GM23338 (cell line): ENCODE measurements around the gene GNG12. TPM values are rescaled to one million over a fixed set of nuclear protein-coding genes. Genes with fewer than 3 reads are reported as not detected.

ENCODE experiments used
- ATAC-seq: fragments of 200-7000 bp; cut with Tn5 transposase; 3 replicates; pipeline ENCODE4 v1.9.1; 2020
- DNase-seq: peaks from one replicate; pipeline ENCODE4 v3.0.0-alpha.2; 2015; ENCODE audit warnings: low spot score
- H2AFZ ChIP-seq: fragments of 200-600 bp; sonication (generic); 2 replicates; pipeline ENCODE4 v1.8.0; 2016; ENCODE audit warnings: antibody characterized with exemption, mild to moderate bottlenecking, moderate library complexity
- H3F3A ChIP-seq: fragments of 200-600 bp; sonication (generic); replicated peaks from 2 replicates; pipeline ENCODE4 v1.8.0; 2017; ENCODE audit warnings: antibody characterized with exemption, mixed run types, low read depth
- H3K27ac ChIP-seq: fragments of 200-600 bp; sonication (generic); 2 replicates; pipeline ENCODE4 v1.6.1; 2016; ENCODE audit warnings: low read depth
- H3K27me3 ChIP-seq: fragments of 200-600 bp; sonication (generic); 2 replicates; pipeline ENCODE4 v1.8.0; 2016; ENCODE audit warnings: mild to moderate bottlenecking, mixed run types, moderate library complexity; ENCODE audit not compliant: insufficient read depth
- H3K36me3 ChIP-seq: fragments of 200-600 bp; sonication (generic); 2 replicates; pipeline ENCODE4 v1.8.0; 2016; ENCODE audit warnings: mild to moderate bottlenecking; ENCODE audit not compliant: insufficient read depth
- H3K4me1 ChIP-seq: fragments of 200-600 bp; sonication (generic); 2 replicates; pipeline ENCODE4 v1.8.0; 2016; ENCODE audit warnings: mild to moderate bottlenecking, moderate library complexity; ENCODE audit not compliant: insufficient read depth
- H3K4me2 ChIP-seq: fragments of 200-600 bp; sonication (generic); 2 replicates; pipeline ENCODE4 v1.7.1; 2017; ENCODE audit warnings: mixed run types
- H3K4me3 ChIP-seq: fragments of 200-600 bp; sonication (generic); 2 replicates; pipeline ENCODE4 v1.6.1; 2016; ENCODE audit warnings: mixed run types
- H3K79me2 ChIP-seq: fragments of 200-600 bp; sonication (generic); replicated peaks from 2 replicates; pipeline ENCODE4 v1.8.0; 2017; ENCODE audit warnings: mild to moderate bottlenecking; ENCODE audit not compliant: insufficient read depth
- H3K9me2 ChIP-seq: fragments of 200-600 bp; sonication (generic); 2 replicates; pipeline ENCODE4 v1.8.0; 2017; ENCODE audit not compliant: insufficient read depth
- H4K20me1 ChIP-seq: fragments of 200-600 bp; sonication (generic); replicated peaks from 2 replicates; pipeline ENCODE4 v1.8.0; 2017; ENCODE audit warnings: mild to moderate bottlenecking; ENCODE audit not compliant: insufficient read depth
- H3K27ac Mint-ChIP-seq: 2 replicates; pipeline ENCODE4 v1.8.0; 2020; ENCODE audit warnings: inconsistent platforms, mild to moderate bottlenecking, moderate library complexity, mixed read lengths
- H3K27me3 Mint-ChIP-seq: 3 replicates; pipeline ENCODE4 v1.8.0; 2022; ENCODE audit warnings: low read depth, mild to moderate bottlenecking, moderate library complexity, mixed read lengths, inconsistent platforms; ENCODE audit not compliant: insufficient read depth, poor library complexity
- H3K36me3 Mint-ChIP-seq: 3 replicates; pipeline ENCODE4 v1.8.0; 2021; ENCODE audit warnings: low read depth, mild to moderate bottlenecking, inconsistent platforms, moderate library complexity, mixed read lengths
- H3K4me1 Mint-ChIP-seq: 3 replicates; pipeline ENCODE4 v1.8.0; 2020; ENCODE audit warnings: mild to moderate bottlenecking, inconsistent platforms, mixed read lengths
- H3K4me3 Mint-ChIP-seq: 3 replicates; pipeline ENCODE4 v1.8.0; 2021; ENCODE audit warnings: moderate library complexity, mild to moderate bottlenecking, inconsistent platforms, mixed read lengths
- H3K9me3 Mint-ChIP-seq: 3 replicates; pipeline ENCODE4 v1.8.0; 2020; ENCODE audit warnings: moderate library complexity, mild to moderate bottlenecking, inconsistent platforms, mixed read lengths
- CREB1 ChIP-seq: fragments of 250-450 bp; sonication (Bioruptor Pico); IDR thresholded peaks from 2 replicates; pipeline ENCODE4 v1.5.0; 2020; ENCODE audit warnings: low read depth, mild to moderate bottlenecking, moderate library complexity
- CTCF ChIP-seq, 2 experiments: fragments of 200-600 bp in 1 of 2; sonication (generic) in 1 of 2; conservative IDR thresholded peaks; 2 replicates each; pipeline versions ENCODE4 v1.5.1 to v1.6.1; 2016 to 2017; ENCODE audit warnings: antibody characterized with exemption in 2 of 2, low read depth in 2 of 2, mild to moderate bottlenecking in 2 of 2, moderate library complexity in 1 of 2
- EZH2 ChIP-seq: fragments of 200-600 bp; sonication (generic); IDR thresholded peaks from one replicate; pipeline ENCODE4 v1.8.0; 2017; ENCODE audit warnings: antibody characterized with exemption, mild to moderate bottlenecking, low read depth; ENCODE audit not compliant: unreplicated experiment
- EZH2phosphoT487 ChIP-seq: fragments of 200-600 bp; sonication (generic); IDR thresholded peaks from one replicate; pipeline ENCODE4 v1.8.1; 2018; ENCODE audit warnings: antibody characterized with exemption; ENCODE audit not compliant: unreplicated experiment
- JUNB ChIP-seq: IDR thresholded peaks from one replicate; pipeline ENCODE4 v1.6.1; 2016; ENCODE audit warnings: antibody characterized with exemption; ENCODE audit not compliant: unreplicated experiment
- REST ChIP-seq: IDR thresholded peaks from one replicate; pipeline ENCODE4 v1.6.1; 2018; ENCODE audit warnings: antibody characterized with exemption; ENCODE audit not compliant: unreplicated experiment
- STAT1 ChIP-seq: IDR thresholded peaks from one replicate; pipeline ENCODE4 v1.6.1; 2016; ENCODE audit warnings: antibody characterized with exemption; ENCODE audit not compliant: unreplicated experiment
- ZNF331 ChIP-seq: fragments of 250-450 bp; sonication (Bioruptor Pico); IDR thresholded peaks from 2 replicates; pipeline ENCODE4 v1.5.0; 2020; ENCODE audit warnings: low read depth, mild to moderate bottlenecking, moderate library complexity
- ZNF462 ChIP-seq: fragments of 250-450 bp; sonication (Bioruptor Pico); IDR thresholded peaks from 2 replicates; pipeline ENCODE4 v1.5.0; 2020; ENCODE audit warnings: mild to moderate bottlenecking, moderate library complexity
- polyA plus RNA-seq: library from polyadenylated mRNA; unstranded; fragments of >200 nt; fragmentation: Nextera tagmentation; extraction: Ambion mirVana; gene quantifications from 2 replicates; pipeline ENCODE4 v1.2.1, GENCODE V29; 2016
- total RNA-seq: library from RNA; depleted of rRNA; stranded (reverse); fragments of >200 nt; shearing (Covaris generic); gene quantifications from 2 replicates; pipeline ENCODE4 v1.2.3, GENCODE V29; 2014

Gene GNG12
- total and polyA plus RNA-seq, 2 experiments from 2014 or later, result 13.4 to 33.0 TPM

- no peak for TF ChIP-seq CTCF (conservative IDR thresholded peaks at IDR 0.05; ENCODE audit: low read depth in 2 of 2)
- TF ChIP-seq ZNF331 (CRISPR knock-in tag), result no peak
Observed at GRCh38 chr1:67679691-67680090, 153.6 kb downstream of the GNG12 start (continued).

GRCh38 chr1:67677930-67678329 lies 155.3 kb downstream of the GNG12 start:
- 0 out of 2 replicates have a peak, but pooled peaks cover 8% of the 10 kb centered on the region for H3K4me1 ChIP-seq
- ATAC-seq (no peak), DNase-seq (no peak)
- H3K9me2 ChIP-seq, result no peaks in the 10 kb centered on the region
- H3K27me3 ChIP-seq, result no peaks in the 10 kb centered on the region
- no peaks in the 10 kb centered on the region for H3K79me2 ChIP-seq
- Mint-ChIP-seq H3K36me3 (no peaks in the 10 kb centered on the region), H3K4me3 (no peak overlapping the region), H3K27ac (no peak overlapping the region), H3K9me3 (no peaks in the 10 kb centered on the region), H3K4me1 (peaks cover 8% of the 10 kb centered on the region), H3K27me3 (peaks cover 6% of the 10 kb centered on the region)
- H3K4me3 ChIP-seq, result no peak overlapping the region
- H3K4me2 ChIP-seq, result no peak overlapping the region
- no peaks in the 10 kb centered on the region for H3K36me3 ChIP-seq
- H4K20me1 ChIP-seq, result no peaks in the 10 kb centered on the region
- H3F3A ChIP-seq, result no peaks in the 10 kb centered on the region
- TF ChIP-seq STAT1 (no peak), ZNF462 (CRISPR knock-in tag) (no peak), REST (no peak), EZH2 (no peak), CREB1 (CRISPR knock-in tag) (no peak), EZH2phosphoT487 (no peak), ZNF331 (CRISPR knock-in tag) (no peak), JUNB (no peak)
- no peak overlapping the region for H3K27ac ChIP-seq
- H2AFZ ChIP-seq, result no peak overlapping the region
